LNCAP (cell line): ENCODE data around the gene TAF1D.

Source experiments
- TF ChIP-seq, protein P1 (sequence below): fragments of 450-650 bp; IDR thresholded peaks from 2 replicates; pipeline ENCODE4 v1.5.1; 2017; ENCODE audit warnings: mild to moderate bottlenecking

TAF1D gene

GRCh38 chr11:93773045-93773477, 31.8 kb upstream of the TAF1D start:
- TF ChIP-seq, protein P1, sequence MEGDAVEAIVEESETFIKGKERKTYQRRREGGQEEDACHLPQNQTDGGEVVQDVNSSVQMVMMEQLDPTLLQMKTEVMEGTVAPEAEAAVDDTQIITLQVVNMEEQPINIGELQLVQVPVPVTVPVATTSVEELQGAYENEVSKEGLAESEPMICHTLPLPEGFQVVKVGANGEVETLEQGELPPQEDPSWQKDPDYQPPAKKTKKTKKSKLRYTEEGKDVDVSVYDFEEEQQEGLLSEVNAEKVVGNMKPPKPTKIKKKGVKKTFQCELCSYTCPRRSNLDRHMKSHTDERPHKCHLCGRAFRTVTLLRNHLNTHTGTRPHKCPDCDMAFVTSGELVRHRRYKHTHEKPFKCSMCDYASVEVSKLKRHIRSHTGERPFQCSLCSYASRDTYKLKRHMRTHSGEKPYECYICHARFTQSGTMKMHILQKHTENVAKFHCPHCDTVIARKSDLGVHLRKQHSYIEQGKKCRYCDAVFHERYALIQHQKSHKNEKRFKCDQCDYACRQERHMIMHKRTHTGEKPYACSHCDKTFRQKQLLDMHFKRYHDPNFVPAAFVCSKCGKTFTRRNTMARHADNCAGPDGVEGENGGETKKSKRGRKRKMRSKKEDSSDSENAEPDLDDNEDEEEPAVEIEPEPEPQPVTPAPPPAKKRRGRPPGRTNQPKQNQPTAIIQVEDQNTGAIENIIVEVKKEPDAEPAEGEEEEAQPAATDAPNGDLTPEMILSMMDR: no peak

DNA sequence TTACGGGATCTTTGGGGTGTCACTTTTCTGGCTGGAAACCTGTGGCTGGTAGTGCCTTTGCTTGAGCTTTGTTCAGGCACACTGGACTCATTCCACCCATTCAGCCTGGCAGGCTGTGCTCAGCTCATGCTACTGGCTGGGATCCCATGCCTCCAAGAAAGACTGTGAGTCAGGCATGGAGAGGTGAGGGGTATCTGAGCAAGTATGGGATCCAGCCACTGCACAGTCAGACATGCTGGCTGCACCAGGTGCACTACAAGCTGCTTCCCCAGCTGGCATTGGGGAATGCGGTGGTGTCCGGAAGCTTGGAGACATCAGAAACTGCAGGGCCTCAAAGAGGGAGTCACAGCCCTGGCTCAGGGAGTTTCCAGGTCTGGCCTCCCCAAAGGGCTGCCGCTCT, 30.8 kb upstream of the TAF1D start:
- TF ChIP-seq, protein P1: no peak

- TF ChIP-seq, protein P1: no peak
Measured at GRCh38 chr11:93770160-93770559, 28.9 kb upstream of the TAF1D start.

DNA sequence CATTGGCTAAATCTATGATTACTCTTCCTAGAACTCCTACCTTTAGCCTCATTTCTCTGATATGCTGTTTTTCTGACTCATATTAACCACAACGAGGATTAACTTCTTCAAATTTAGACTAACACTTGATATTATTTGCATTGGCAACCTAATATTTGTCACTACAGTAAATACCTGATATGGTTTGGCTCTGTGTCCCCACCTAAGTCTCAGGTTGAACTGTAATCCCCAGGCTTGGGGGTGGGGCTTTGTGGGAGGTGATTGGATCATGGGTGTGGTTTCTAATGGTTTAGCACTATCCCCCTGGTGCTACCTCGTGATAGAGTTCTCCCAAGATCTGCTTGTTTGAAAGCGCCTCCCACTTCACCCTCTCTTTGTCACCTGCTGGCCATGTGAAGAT, 25.7 kb upstream of the TAF1D start:
- TF ChIP-seq, protein P1: no peak

DNA sequence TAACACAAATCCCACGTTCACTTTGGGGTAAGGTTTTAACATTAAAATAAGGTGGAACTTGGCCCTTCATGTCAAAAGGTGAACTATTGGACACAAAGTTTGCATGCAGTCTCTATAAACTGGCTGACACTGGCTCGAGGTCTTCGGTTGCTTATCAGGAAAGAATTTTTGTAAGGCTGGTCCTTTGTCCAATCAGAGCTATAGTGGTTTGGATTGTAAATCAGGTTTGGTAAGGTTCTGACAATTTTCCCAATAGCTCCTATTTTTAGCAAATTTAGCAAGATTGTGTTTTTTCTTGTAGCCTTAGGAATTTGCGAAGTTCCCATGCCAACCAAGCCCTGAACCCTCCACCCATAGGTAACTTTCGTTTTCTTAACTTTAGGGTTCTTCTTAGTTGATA, 25.2 kb upstream of the TAF1D start:
- TF ChIP-seq, protein P1: no peak

- TF ChIP-seq, protein P1: no peak
Measured at GRCh38 chr11:93765551-93765950, 24.3 kb upstream of the TAF1D start.

DNA sequence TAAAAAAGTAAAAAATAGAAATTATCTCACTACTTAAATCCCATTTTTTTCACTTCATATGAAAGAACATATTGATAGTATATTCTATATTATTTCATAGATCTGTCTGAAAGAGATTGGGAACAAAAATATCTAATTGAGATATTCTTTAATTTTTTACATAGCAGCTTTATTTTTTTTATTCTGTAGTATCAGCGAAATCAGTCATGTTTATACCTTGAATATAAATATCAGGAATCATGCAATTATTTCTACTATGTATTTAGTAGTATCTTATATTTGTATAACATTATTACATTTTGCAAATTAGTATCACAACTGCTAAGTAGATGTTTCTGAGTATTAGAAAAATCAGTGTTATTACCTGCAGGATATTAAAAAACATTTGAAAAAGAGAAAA, 20.6 kb upstream of the TAF1D start:
- TF ChIP-seq, protein P1: no peak
